ENCODE results near the gene SAMMSON. TPM values are rescaled to one million over a fixed set of nuclear protein-coding genes. Genes with fewer than 3 reads are reported as not detected.

Gene SAMMSON
- total and polyA plus RNA-seq, 2 donors (not counting 1 experiment from before 2014, with no cell fraction given), result under 0.01 TPM; not detected in 1

- no peaks in the 10 kb centered on the region for H4K20me1 ChIP-seq (ENCODE audit: control insufficient read depth, extremely low read depth, insufficient read depth, low read length)
- no peak for DNase-seq (ENCODE audit: low read depth in 2 of 2)
- H2AFZ ChIP-seq (ENCODE audit: low read length), result no peak overlapping the region
- no peak overlapping the region for H3K9ac ChIP-seq (ENCODE audit: insufficient read depth, low read length)
- no peaks in the 10 kb centered on the region for H3K4me1 ChIP-seq (ENCODE audit: control insufficient read depth, extremely low read depth, insufficient read depth, low read length)
- H3K4me3 ChIP-seq (replicated peaks in 1 of 4; ENCODE audit: control extremely low read depth in 1 of 4, insufficient read depth in 1 of 4, low read depth in 3 of 4, low read length in 4 of 4), result no peak overlapping the region
- H3K4me2 ChIP-seq (ENCODE audit: extremely low read depth, insufficient read depth, low read length), result no peak overlapping the region
- H3K9me3 ChIP-seq (ENCODE audit: control insufficient read depth, insufficient read depth, low read depth, low read length), result no peaks in the 10 kb centered on the region
- H3K79me2 ChIP-seq (ENCODE audit: control insufficient read depth, insufficient read depth, low read length), result no peaks in the 10 kb centered on the region
- no peaks in the 10 kb centered on the region for H3K36me3 ChIP-seq (ENCODE audit: control insufficient read depth, insufficient read depth, low read length)
- no peak for TF ChIP-seq EZH2 (IDR thresholded peaks at IDR 0.05; ENCODE audit: low read length, missing control alignments)
- TF ChIP-seq CTCF (conservative IDR thresholded peaks at IDR 0.05 in 1 of 2, IDR thresholded peaks at IDR 0.05 in 1 of 2; ENCODE audit: low read depth in 1 of 2, low read length in 2 of 2), result no peak
- H3K27me3 ChIP-seq (ENCODE audit: control insufficient read depth, insufficient read depth, low read length), result no peaks in the 10 kb centered on the region
- H3K27ac ChIP-seq (ENCODE audit: insufficient read depth, low read length), result no peak overlapping the region
Observed at GRCh38 chr3:70072754-70073153, 73.2 kb downstream of the SAMMSON start.

GRCh38 chr3:70075101-70075500, 75.6 kb downstream of the SAMMSON start:
- DNase-seq (ENCODE audit: low read depth in 2 of 2), result no peak

GRCh38 chr3:70076396-70076795, 76.9 kb downstream of the SAMMSON start:
- no peak overlapping the region for H2AFZ ChIP-seq (ENCODE audit: low read length)
- no peak overlapping the region for H3K4me3 ChIP-seq (replicated peaks in 1 of 4; ENCODE audit: control extremely low read depth in 1 of 4, insufficient read depth in 1 of 4, low read depth in 3 of 4, low read length in 4 of 4)
- no peak overlapping the region for H3K9ac ChIP-seq (ENCODE audit: insufficient read depth, low read length)
- H4K20me1 ChIP-seq (ENCODE audit: control insufficient read depth, extremely low read depth, insufficient read depth, low read length), result no peaks in the 10 kb centered on the region
- H3K79me2 ChIP-seq (ENCODE audit: control insufficient read depth, insufficient read depth, low read length), result no peaks in the 10 kb centered on the region
- H3K36me3 ChIP-seq (ENCODE audit: control insufficient read depth, insufficient read depth, low read length), result no peaks in the 10 kb centered on the region
- no peak overlapping the region for H3K27ac ChIP-seq (ENCODE audit: insufficient read depth, low read length)
- H3K9me3 ChIP-seq (ENCODE audit: control insufficient read depth, insufficient read depth, low read depth, low read length), result no peaks in the 10 kb centered on the region
- H3K4me1 ChIP-seq (ENCODE audit: control insufficient read depth, extremely low read depth, insufficient read depth, low read length), result no peaks in the 10 kb centered on the region
- H3K4me2 ChIP-seq (ENCODE audit: extremely low read depth, insufficient read depth, low read length), result no peak overlapping the region
- TF ChIP-seq CTCF (conservative IDR thresholded peaks at IDR 0.05 in 1 of 2, IDR thresholded peaks at IDR 0.05 in 1 of 2; ENCODE audit: low read depth in 1 of 2, low read length in 2 of 2) (no peak), EZH2 (IDR thresholded peaks at IDR 0.05; ENCODE audit: low read length, missing control alignments) (no peak)
- DNase-seq (ENCODE audit: low read depth in 2 of 2), result no peak
- H3K27me3 ChIP-seq (ENCODE audit: control insufficient read depth, insufficient read depth, low read length), result no peaks in the 10 kb centered on the region

More at GRCh38 chr3:70075101-70075500, 75.6 kb downstream of the SAMMSON start:
- Histone ChIP-seq H2AFZ (ENCODE audit: low read length) (no peak overlapping the region), H3K27ac (ENCODE audit: insufficient read depth, low read length) (no peak overlapping the region), H3K79me2 (ENCODE audit: control insufficient read depth, insufficient read depth, low read length) (no peaks in the 10 kb centered on the region), H3K9me3 (ENCODE audit: control insufficient read depth, insufficient read depth, low read depth, low read length) (no peaks in the 10 kb centered on the region), H3K4me1 (ENCODE audit: control insufficient read depth, extremely low read depth, insufficient read depth, low read length) (no peaks in the 10 kb centered on the region), H3K4me2 (ENCODE audit: extremely low read depth, insufficient read depth, low read length) (no peak overlapping the region), H3K9ac (ENCODE audit: insufficient read depth, low read length) (no peak overlapping the region), H3K36me3 (ENCODE audit: control insufficient read depth, insufficient read depth, low read length) (no peaks in the 10 kb centered on the region), H4K20me1 (ENCODE audit: control insufficient read depth, extremely low read depth, insufficient read depth, low read length) (no peaks in the 10 kb centered on the region), H3K4me3 (replicated peaks in 1 of 4; ENCODE audit: control extremely low read depth in 1 of 4, insufficient read depth in 1 of 4, low read depth in 3 of 4, low read length in 4 of 4) (no peak overlapping the region), H3K27me3 (ENCODE audit: control insufficient read depth, insufficient read depth, low read length) (no peaks in the 10 kb centered on the region)
- TF ChIP-seq CTCF (conservative IDR thresholded peaks at IDR 0.05 in 1 of 2, IDR thresholded peaks at IDR 0.05 in 1 of 2; ENCODE audit: low read depth in 1 of 2, low read length in 2 of 2) (no peak), EZH2 (IDR thresholded peaks at IDR 0.05; ENCODE audit: low read length, missing control alignments) (no peak)

Measured in fibroblast of lung (primary cell).